GM12878 (cell line): ENCODE measurements around the gene PRDM1. TPM values are rescaled to one million over a fixed set of nuclear protein-coding genes. Genes with fewer than 3 reads are reported as not detected.

Experiments
- ATF2 ChIP-seq: IDR thresholded peaks from 2 replicates; pipeline ENCODE4 v1.6.1; 2012; ENCODE audit warnings: low read length, inconsistent platforms
- BHLHE40 ChIP-seq, 2 experiments: fragments of 450-650 bp in 1 of 2; IDR thresholded peaks; 2 replicates each; pipeline ENCODE4 v1.6.1; 2011 to 2017; ENCODE audit warnings: low read depth in 2 of 2, borderline replicate concordance in 1 of 2, improper control_type of control experiment in 1 of 2, low read length in 1 of 2, mild to moderate bottlenecking in 1 of 2
- CUX1 ChIP-seq: IDR thresholded peaks from 2 replicates; pipeline ENCODE4 v1.6.1; 2012; ENCODE audit warnings: improper control_type of control experiment, low read depth, low read length; ENCODE audit not compliant: insufficient replicate concordance
- ETV6 ChIP-seq, 2 experiments: fragments of 450-650 bp in 1 of 2; IDR thresholded peaks in 1 of 2; conservative IDR thresholded peaks in 1 of 2; 2 replicates each; pipeline ENCODE4 v1.6.1; 2014; ENCODE audit warnings: antibody characterized with exemption in 1 of 2, borderline replicate concordance in 1 of 2, low read depth in 1 of 2, mild to moderate bottlenecking in 1 of 2, moderate library complexity in 1 of 2
- HDAC2 ChIP-seq: fragments of 200-600 bp; sonication (generic); IDR thresholded peaks from 2 replicates; pipeline ENCODE4 v1.6.1; 2017
- IKZF1 ChIP-seq: fragments of 450-650 bp; conservative IDR thresholded peaks from 2 replicates; pipeline ENCODE4 v1.6.1; 2017; ENCODE audit warnings: antibody characterized with exemption, mild to moderate bottlenecking
- JUND ChIP-seq: IDR thresholded peaks from 2 replicates; pipeline ENCODE4 v1.6.1; 2012; ENCODE audit warnings: low read depth, mild to moderate bottlenecking, low read length, improper control_type of control experiment, moderate library complexity
- LARP7 ChIP-seq: fragments of 450-650 bp; IDR thresholded peaks from 2 replicates; pipeline ENCODE4 v1.6.1; 2017; ENCODE audit warnings: mild to moderate bottlenecking
- MEF2A ChIP-seq: IDR thresholded peaks from 2 replicates; pipeline ENCODE4 v1.6.1; 2011; ENCODE audit warnings: low read depth, mild to moderate bottlenecking, low read length, moderate library complexity; ENCODE audit not compliant: insufficient read depth
- MYC ChIP-seq: IDR thresholded peaks from 2 replicates; pipeline ENCODE4 v1.6.1; 2011; ENCODE audit warnings: mild to moderate bottlenecking, low read length, moderate library complexity, inconsistent platforms; ENCODE audit not compliant: insufficient read depth, insufficient replicate concordance, insufficient read length, severe bottlenecking
- RAD21 ChIP-seq: IDR thresholded peaks from 2 replicates; pipeline ENCODE4 v1.6.1; 2011; ENCODE audit warnings: mild to moderate bottlenecking, low read depth, low read length, moderate library complexity; ENCODE audit not compliant: insufficient read depth
- SREBF1 ChIP-seq: IDR thresholded peaks from 2 replicates; pipeline ENCODE4 v1.6.1; 2012; ENCODE audit warnings: mild to moderate bottlenecking, low read length
- SREBF2 ChIP-seq: IDR thresholded peaks from 2 replicates; pipeline ENCODE4 v1.6.1; 2012; ENCODE audit warnings: mild to moderate bottlenecking, low read length
- SUPT20H ChIP-seq: IDR thresholded peaks from 2 replicates; pipeline ENCODE4 v1.6.1; 2011; ENCODE audit warnings: low read depth, mild to moderate bottlenecking, low read length, moderate library complexity, borderline replicate concordance; ENCODE audit not compliant: control insufficient read depth
- USF2 ChIP-seq: IDR thresholded peaks from 2 replicates; pipeline ENCODE4 v1.6.1; 2011; ENCODE audit warnings: low read depth, low read length, improper control_type of control experiment, borderline replicate concordance
- ZBED1 ChIP-seq: IDR thresholded peaks from 2 replicates; pipeline ENCODE4 v1.6.1; 2016; ENCODE audit warnings: borderline replicate concordance
- ZBTB11 ChIP-seq: fragments of 450-650 bp; formaldehyde crosslinking; IDR thresholded peaks from 2 replicates; pipeline ENCODE4 v1.5.0; 2022; ENCODE audit warnings: mild to moderate bottlenecking, missing genetic modification characterization
- polyA plus RNA-seq, 11 experiments: library from polyadenylated mRNA; depleted of rRNA in 4 of 11; unstranded in 6 of 11; stranded (reverse) in 5 of 11; fragments of >200 nt; fragmentation: Nextera tagmentation in 4 of 11; fragmentation: Illumina TruSeq in 1 of 11; extraction: Ambion mirVana in 4 of 11; extraction: Trizol in 1 of 11; gene quantifications; 1 replicate in 1 of 11; 2 replicates in 10 of 11; pipeline versions ENCODE4 v1.2.1 to v1.2.3, GENCODE V29; 2011 to 2016; ENCODE audit warnings: inconsistent platforms in 2 of 11, missing spikeins in 2 of 11, low read depth in 1 of 11
- total RNA-seq, 4 experiments: library from RNA; depleted of rRNA in 3 of 4; stranded (reverse); fragments of >200 nt in 3 of 4; fragmentation: Illumina TruSeq in 1 of 4; extraction: Trizol in 1 of 4; gene quantifications; 2 replicates each; pipeline versions ENCODE4 v1.2.1 to v1.2.3, GENCODE V29; 2013 to 2021

The PRDM1 gene
- total and polyA plus RNA-seq, 10 of the 15 experiments (the other 5 are each of a cell fraction or from before 2014, with no cell fraction given): 1.9 to 15.8 (median 4.1) TPM

GRCh38 chr6:106125925-106126435 lies 39.8 kb downstream of the PRDM1 start (continued):
- TF ChIP-seq LARP7 (no peak), MYC (no peak), SUPT20H (no peak), ETV6 (conservative IDR thresholded peaks at IDR 0.05 in 1 of 2, IDR thresholded peaks at IDR 0.05 in 1 of 2; ENCODE audit: borderline replicate concordance in 1 of 2, low read depth in 1 of 2) (peak in 1 of 2 experiments; percentile 47; a peak in 1 of 4 replicates), ZBTB11 (no peak), CUX1 (no peak), RAD21 (no peak), IKZF1 (peak; percentile 84), SREBF2 (no peak), ZBED1 (0 out of 2 replicates have a peak, but pooled peaks have one; percentile 49), SREBF1 (no peak), JUND (0 out of 2 replicates have a peak, but pooled peaks have one; percentile 15), USF2 (no peak), HDAC2 (no peak), BHLHE40 (IDR thresholded peaks at IDR 0.05; ENCODE audit: borderline replicate concordance in 1 of 2, low read depth in 2 of 2, low read length in 1 of 2) (peak in 1 of 2 experiments; percentile 24; a peak in 1 of 4 replicates), MEF2A (peak; percentile 86), ATF2 (peak; percentile 79; the same call in 1 of the 2 replicates)
